Epithelial cell of esophagus (primary cell): Measurements from ENCODE around the gene RSPH3.
"Not testable (repeated sequence)": the region's sequence is repeated elsewhere in the genome, so short reads cannot be mapped to it uniquely, and the experiment has no call there.

Experiments
- DNase-seq: peaks from one replicate; pipeline ENCODE4 v3.0.0; 2010; ENCODE audit warnings: low read depth
- H3K4me3 ChIP-seq: 2 replicates; pipeline ENCODE4 v1.5.1; 2011; ENCODE audit warnings: mild to moderate bottlenecking, low read length, control low read depth
- CTCF ChIP-seq: IDR thresholded peaks from 2 replicates; pipeline ENCODE4 v1.5.1; 2011; ENCODE audit warnings: low read depth, mild to moderate bottlenecking, low read length, control low read depth, inconsistent platforms; ENCODE audit not compliant: insufficient read depth; ENCODE audit errors: missing control alignments

Gene RSPH3

DNA sequence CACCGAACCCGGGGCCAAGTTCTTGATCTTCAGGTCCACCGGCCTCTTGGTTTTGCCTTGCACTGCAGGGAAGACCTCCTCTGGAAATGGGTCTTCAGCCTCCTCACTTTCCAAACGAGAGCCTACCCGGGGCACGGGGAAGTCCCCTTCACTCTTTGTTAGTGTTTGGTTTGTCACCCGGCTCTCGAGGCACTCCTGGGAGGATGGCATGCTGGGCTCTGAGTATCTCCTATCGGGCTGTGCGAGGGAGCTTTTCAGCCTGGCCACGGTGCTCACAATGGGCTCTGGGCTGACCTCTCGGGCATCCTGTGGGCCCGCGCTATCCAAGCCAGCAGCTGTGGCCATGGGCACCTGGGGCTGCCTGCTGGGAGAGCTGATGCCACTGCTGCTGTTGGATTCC is 36.7 kb upstream of the RSPH3 start:
- no peak for TF ChIP-seq CTCF
- DNase-seq, result no peak
- no peak overlapping the region for H3K4me3 ChIP-seq

- TF ChIP-seq CTCF, result no peak
- no peak for DNase-seq
- H3K4me3 ChIP-seq, result no peak overlapping the region
These were observed 35.9 kb upstream of the RSPH3 start for GRCh38 chr6:159035891-159036290.

DNA sequence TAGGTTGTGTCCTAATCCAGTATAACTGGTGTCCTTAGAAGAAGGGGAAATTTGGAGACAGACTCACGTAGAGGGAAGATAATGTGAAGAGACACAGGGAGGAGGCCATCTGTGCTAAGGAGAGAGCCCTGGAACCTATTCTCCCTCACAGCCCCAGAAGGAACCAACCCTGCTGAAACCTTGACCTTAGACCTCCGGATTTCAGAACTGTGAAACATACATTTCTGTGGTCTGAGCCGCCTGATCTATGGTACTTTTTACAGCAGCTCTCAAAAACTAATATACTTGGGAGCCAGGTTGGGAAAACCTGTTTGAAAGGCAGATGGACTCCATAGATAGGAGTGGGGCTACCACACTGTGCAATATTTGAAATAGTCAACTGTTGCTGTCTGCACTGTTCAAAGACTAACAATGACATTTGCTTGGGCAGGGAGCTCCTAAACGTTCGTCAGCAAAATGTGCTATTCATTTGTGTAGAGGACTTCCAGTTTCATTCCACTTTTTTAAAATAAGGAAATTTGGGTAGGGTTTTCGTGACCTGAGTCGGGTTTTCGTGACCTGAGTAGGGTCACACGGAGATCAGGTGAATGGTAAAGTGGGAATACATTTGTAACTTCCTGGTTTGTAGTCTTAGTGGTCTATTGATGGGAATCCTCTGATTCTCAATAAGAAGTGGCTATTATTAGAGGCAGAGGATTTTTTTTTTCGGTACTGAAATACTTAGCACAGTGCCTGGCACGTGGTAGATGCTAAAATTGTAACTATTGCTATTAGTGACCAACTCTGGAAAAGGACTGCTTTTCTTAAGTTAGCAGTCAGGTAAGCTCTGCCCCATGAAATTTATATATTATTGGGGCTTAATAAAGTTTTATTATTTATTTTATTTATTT is 33.4 kb upstream of the RSPH3 start:
- TF ChIP-seq CTCF, result no peak
- H3K4me3 ChIP-seq, result no peak overlapping the region
- DNase-seq, result no peak

- DNase-seq, result no peak
- no peak overlapping the region for H3K4me3 ChIP-seq
- TF ChIP-seq CTCF, result no peak
These were observed 31.8 kb upstream of the RSPH3 start for GRCh38 chr6:159031846-159032245.

DNA sequence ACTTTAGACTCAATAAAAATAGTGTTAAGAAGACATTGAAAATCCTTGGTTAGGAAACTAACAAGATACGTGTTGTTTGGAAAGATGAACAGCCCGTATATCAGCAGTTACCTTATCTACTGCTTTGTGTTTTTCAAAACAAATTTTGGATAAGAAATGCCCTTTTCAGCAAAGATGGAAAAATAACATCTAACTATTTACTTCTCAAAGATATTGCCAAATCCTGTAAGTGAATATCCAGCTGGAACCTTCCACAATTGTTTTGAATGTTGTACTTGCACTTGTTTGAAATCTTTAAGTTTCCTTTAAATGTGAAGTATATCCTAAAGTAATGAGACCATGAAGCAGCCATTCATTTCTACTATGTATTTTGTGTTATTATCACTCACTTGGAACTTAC is 30.2 kb upstream of the RSPH3 start:
- DNase-seq, result no peak
- H3K4me3 ChIP-seq, result no peak overlapping the region
- TF ChIP-seq CTCF, result no peak

GRCh38 chr6:159025224-159025623 is 25.2 kb upstream of the RSPH3 start:
- not testable (repeated sequence) for H3K4me3 ChIP-seq, DNase-seq

- DNase-seq, result no peak
- no peak overlapping the region for H3K4me3 ChIP-seq
- no peak for TF ChIP-seq CTCF
These were observed 23.9 kb upstream of the RSPH3 start for GRCh38 chr6:159023893-159024292.
